Fibroblast of pulmonary artery (primary cell): Measurements from ENCODE around the gene TTC39C.

Experiments
- DNase-seq: peaks from one replicate; pipeline ENCODE4 v3.0.0-alpha.2; 2010; ENCODE audit warnings: low read depth
- H3K4me3 ChIP-seq: replicated peaks from 2 replicates; pipeline ENCODE4 v1.5.1; 2011; ENCODE audit warnings: low read depth, mild to moderate bottlenecking, control low read depth, low read length, moderate library complexity
- TF ChIP-seq, protein P1 (sequence below): IDR thresholded peaks from 2 replicates; pipeline ENCODE4 v1.5.1; 2011; ENCODE audit warnings: mild to moderate bottlenecking, control low read depth, low read length, inconsistent platforms; ENCODE audit errors: missing control alignments

The TTC39C gene

DNA sequence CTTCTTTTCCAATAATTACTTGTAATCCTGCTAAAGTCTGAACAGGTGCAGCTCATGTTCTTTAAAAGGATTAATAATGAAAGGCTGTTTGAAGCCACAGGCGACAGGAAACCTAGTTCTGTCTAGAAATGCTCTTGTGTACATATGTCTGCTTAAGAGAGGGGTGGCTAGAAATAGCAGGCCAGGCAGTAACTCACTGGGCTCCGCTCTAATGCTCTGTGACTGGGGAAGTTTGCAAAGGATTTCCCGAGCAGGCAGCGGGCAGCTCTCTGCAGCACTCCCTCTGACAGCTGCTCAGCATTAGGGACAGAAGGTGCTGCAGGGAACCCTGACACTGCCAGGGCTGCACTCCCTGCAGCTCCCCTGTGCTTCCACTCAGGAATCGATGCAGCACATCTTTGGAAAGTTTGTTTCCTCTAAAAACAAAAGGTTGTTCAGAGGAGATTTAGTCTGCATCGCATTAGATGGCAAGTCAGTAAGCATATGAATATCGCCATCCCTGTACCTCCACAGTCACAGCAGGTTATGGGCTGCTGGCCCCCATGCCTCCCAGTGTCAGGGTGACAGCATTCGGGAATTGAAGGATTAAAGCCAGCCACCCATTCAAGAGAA lies 33.1 kb upstream of the TTC39C start:
- TF ChIP-seq, protein P1, sequence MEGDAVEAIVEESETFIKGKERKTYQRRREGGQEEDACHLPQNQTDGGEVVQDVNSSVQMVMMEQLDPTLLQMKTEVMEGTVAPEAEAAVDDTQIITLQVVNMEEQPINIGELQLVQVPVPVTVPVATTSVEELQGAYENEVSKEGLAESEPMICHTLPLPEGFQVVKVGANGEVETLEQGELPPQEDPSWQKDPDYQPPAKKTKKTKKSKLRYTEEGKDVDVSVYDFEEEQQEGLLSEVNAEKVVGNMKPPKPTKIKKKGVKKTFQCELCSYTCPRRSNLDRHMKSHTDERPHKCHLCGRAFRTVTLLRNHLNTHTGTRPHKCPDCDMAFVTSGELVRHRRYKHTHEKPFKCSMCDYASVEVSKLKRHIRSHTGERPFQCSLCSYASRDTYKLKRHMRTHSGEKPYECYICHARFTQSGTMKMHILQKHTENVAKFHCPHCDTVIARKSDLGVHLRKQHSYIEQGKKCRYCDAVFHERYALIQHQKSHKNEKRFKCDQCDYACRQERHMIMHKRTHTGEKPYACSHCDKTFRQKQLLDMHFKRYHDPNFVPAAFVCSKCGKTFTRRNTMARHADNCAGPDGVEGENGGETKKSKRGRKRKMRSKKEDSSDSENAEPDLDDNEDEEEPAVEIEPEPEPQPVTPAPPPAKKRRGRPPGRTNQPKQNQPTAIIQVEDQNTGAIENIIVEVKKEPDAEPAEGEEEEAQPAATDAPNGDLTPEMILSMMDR = no peak
- H3K4me3 ChIP-seq = no peak overlapping the region

DNA sequence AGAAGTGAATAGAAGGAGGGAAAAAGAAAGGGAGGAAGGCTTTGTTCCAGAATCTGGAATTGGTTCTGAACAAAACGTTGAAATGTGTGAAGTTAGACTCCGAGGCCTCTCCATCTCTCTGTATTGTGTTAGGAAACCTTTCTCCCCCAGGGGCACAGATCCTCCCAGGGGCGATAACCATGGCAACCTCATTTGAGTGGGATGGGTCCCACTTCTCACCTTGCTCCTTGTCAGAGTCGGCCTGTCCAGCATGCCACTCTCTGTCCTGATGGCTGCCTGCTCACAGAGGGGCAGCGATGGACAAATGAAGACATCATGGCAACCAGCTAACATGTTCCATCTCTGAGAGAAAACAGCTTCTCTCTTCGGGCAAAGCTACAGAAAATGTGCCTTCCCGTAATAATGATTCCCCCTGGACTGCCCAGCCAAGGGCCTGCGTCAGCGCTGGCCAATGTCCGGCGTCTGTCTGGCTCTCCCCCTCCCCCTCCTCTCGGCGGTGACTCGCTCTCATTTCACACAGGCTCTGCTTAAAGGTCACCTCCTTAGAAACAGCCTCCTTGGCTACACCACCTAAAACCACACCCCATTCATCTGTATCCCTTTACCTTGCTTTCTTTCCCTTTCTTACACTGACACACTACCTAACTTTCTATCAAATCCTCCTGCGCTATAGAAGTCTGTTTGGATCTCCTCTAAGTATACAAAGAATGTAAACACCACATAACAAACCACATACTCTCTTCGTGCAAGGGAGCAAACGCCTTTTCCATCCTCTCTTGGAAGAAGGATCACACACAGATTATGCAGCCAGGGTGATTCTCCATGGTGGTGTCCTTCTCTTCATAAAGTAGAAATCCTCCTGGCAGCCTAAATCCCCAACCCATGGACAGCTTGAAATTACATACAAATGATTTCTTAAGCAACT lies 32.1 kb upstream of the TTC39C start:
- DNase-seq = peak; percentile 76
- no peak overlapping the region for H3K4me3 ChIP-seq
- TF ChIP-seq, protein P1 = no peak

More for the DNA sequence above, 33.1 kb upstream of the TTC39C start:
- no peak for DNase-seq

DNA sequence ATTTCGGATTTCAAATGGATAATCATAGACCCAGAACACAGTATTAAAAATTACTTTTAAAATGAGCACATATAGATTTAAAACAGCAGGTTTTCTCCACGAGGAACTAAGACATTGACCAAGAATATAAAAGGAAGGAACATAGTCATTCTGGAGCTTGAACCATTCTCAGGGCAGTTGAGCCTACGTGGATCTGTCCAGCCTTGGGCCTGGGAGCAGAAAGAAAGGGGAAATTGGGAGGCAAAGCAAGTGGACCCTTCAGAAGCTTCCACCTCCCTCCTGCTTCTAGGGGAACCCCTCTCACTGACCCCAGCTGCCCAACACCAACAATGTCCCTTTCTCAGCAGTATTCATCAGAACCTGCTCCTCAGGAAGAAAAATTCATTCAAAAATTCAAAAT lies 31.4 kb upstream of the TTC39C start:
- no peak for DNase-seq
- H3K4me3 ChIP-seq = no peak overlapping the region
- TF ChIP-seq, protein P1 = no peak

DNA sequence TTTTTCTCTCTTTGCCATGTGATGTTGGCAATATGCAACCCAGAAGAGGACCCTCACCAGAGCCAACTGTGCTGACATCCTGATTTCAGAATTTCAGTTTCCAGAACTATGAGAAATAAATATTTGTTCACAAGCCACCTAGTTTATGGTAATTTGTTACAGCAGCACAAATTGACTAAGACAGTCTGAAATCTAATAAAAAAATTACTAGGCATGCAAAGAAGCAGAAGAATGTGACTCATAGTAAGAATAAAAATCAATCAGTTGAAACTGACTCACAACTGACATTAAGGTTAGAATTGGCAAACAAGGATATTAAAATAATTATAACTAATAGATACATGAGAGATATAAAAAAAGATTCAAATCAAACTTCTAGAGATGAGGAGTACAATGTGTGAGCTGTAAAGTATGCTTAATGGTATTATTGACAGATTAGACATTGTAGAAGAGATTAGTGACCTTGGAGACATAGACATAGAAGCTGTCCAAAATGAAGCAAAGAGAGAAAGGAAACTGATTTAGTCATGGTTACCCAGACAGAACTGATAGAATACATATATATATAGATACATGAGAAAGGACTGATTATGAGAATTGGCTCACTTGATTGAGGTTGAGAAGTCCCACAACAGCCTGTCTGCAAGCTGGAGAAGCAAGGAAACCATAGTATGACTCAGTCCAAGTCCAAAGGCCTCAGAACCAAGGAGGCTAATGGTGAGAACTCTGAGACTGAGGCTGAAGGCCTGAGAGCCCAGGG lies 27.8 kb upstream of the TTC39C start:
- DNase-seq = no peak
- TF ChIP-seq, protein P1 = no peak
- H3K4me3 ChIP-seq = no peak overlapping the region

DNA sequence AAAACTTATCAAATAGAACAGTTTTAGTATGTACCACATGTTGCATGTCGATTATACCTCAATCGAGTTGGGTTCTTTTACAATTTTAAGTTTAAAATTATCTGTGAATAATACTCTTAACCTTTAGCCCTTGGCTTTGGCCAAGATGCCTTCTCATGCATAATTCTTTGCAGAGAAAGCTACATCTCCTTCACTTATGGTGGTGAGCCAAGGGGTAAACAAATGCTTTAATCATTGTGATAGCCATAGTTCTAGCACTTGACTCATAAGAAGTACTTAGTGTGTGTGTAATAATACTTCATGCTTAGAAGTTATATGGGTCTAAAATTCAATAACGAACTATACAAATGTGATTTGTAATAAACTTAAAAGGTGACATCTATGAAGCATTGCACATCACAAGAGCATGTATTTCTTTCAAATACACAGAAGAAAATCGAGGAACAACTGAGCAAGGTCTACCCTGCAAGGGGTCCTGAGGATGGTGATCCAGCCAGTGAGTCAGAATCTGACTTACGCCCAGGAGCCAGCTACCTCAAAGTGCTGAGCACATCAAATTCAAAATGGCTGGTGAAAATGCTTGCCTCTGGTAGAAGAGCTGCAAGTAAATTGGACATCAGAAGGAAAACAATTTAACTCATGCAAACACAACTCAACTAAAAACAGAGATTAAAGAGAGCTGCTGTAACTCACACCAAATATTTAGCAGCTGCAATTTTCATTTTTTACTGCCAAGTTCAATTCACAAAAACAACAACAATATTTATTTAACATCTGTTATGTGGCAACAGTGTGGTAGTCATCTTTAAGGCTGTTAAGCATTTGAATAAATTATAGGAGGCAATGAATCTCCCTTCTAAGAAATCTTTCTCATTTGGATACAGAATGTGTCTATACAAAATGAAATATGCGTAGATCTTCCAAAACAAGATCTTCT lies 23.8 kb upstream of the TTC39C start:
- H3K4me3 ChIP-seq = no peak overlapping the region
- DNase-seq = no peak
- TF ChIP-seq, protein P1 = no peak
